Stimulated activated CD8-positive, alpha-beta memory T cell treated with anti-CD3 and anti-CD28 coated beads, Interleukin-12 subunit alpha, Interleukin-12 subunit beta, amount 100 ng/mL, for 24 hours (primary cell): ENCODE data around the gene FLT4.

ENCODE experiments used
- DNase-seq: peaks from one replicate; pipeline ENCODE4 v3.0.0-alpha.2; 2020; ENCODE audit errors: extremely low read depth

The FLT4 gene

DNA sequence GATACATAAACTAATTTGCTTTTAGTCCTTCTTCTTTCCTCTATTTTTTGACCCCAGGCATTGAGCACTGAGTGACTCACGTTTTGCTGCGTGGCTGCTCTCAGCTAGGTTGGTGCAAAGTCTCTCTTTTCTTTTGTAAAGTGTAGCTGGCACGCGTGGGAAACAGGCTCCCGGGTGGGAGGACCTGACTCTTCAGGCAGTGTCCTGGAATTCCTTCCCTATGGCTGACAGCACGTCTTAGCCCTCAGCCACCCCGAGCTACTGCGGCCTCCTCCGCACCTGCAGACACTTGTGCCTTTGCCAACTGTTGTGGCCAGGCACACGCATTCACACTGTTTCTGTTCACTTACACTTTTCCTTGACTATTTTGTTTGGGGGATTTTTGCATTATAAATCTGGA, 57.2 kb downstream of the FLT4 start:
- DNase-seq, result no peak

DNA sequence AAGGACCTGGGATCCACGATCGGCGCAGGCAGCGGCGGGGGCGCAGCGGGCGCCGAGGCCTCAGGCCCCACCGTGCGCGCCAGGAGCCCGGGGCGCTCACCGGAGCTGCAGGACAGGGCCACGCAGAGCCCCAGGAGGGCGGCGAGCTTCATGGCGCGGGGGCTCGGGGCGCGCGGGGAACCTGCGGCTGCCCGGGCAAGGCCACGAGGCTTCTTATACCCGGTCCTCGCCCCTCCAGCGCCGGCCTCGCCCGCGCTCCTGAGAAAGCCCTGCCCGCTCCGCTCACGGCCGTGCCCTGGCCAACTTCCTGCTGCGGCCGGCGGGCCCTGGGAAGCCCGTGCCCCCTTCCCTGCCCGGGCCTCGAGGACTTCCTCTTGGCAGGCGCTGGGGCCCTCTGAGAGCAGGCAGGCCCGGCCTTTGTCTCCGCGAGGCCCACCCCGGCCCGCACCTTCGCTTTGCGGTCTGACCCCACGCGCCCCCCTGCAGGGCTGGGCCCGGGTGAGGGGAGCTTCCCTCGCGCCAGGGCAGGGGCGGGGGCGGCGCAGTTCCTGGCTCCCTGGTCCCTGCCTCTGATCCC, 58.0 kb downstream of the FLT4 start, which contains the start of gene SCGB3A1:
TSS of gene SCGB3A1 (minus strand) at position 189 of the 577 bp plus-strand sequence. CDS start at position 152, 37 bp downstream.
- no peak for DNase-seq

DNA sequence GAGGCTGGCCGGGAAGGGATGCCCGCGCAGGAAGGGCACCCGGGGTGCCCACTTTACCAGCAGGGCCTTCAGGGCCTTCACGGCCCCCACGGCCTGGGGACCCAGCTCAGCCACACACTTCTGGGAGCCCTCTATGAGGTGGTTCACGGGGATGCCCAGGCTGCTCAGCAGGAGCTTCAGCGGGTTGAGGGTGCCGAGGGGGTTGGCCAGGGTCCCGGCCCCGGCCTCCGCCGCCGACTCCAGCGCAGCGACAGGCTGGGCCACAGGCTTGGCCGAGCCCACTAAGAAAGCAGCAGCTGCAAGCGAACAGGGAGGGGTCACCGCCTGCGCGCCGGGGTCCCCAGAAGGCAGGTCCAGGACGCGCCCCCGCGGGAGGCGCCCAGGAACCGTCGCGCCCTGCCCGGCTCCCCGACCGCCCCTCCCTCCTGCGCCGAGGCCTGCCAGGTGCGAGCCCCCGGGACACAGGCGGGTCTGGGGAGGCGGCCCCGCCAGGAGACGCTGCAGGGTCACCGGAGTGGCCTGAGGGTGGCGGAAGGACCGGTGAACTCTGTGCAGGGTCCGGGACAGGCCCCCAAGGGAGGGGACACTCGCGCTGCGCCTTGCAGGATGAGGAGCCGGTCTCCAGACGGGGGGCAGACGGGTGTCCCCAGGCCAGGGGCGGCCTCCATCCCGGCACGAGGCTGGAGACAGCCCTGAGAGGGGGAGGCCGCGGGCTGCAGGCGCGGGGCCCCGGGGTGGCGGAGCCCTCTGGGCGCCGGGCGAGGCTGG, 58.7 kb downstream of the FLT4 start:
- DNase-seq, result no peak

DNA sequence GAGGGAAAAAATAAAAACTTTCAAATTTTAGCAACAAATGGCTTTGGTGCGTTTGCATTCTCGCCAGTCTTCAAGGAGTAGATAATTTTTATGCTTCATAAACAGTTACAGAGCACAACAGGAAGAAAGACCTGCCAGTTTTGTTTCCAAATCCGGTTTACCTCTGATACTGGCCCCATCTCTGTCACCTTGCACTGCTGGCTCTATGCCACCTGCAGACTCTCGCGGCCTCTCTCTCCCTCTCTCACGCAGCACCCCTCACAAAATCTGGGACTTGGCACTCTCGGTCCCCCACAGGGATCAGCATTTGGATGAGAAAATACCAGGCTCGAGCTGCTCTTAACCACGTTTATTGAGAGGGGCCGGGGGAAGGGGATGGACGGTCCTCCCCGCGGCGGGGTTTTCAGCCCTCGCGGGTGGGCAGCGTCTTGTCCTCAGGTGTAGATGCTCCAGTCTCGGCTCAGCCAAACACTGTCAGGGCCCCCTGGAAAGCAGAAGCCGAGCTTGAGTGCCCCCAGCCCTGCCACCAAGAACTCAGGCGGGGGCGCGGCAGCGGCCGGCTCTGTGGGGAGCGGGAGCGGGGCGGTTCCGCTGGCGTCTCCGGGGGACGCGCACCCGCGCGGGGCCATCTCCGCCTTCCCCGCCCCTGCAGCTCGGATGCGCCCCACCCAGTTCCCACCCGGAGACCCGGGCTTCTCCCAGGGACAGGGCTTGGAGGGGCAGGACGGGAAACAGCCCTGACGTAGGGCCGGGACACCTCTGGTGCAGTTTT, 59.4 kb downstream of the FLT4 start:
- DNase-seq, result no peak

DNA sequence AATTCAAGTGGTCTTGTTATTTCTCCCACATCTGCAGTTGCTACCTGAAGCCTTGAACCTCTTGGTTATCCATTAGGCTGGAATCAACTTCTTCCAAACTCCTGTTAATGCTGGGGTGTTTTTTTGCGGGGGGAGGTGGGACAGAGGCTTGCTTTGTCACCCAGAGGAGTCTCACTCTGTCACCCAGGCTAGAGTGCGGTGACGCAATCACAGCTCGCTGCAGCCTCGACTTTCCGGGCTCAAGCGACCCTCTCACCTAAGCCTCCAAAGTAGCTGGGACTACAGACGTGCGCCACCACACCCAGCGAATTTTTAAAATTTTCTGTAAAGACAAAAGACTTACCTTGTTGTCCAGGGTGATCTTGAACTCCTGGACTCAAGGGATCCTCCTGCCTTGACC, 62.5 kb downstream of the FLT4 start:
- DNase-seq, result no peak

DNA sequence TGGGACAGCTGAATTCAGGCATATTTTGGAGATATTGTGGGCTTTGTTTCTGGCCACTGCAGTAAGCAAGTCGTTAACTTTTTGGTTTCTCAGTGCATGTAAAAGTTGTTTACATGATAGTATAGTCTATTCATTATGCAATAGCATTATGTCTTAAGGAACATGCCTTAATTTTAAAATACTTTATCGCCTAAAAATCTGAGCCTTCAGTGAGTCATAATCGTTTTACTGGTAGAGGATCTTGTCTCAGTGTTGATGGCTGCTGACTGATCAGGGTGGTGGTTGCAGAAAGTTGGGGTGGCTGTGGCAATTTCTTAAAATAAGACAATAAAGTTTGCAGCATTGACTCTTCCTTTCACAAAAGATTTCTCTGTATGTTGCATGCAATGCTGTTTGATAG, 63.2 kb downstream of the FLT4 start:
- no peak for DNase-seq

DNA sequence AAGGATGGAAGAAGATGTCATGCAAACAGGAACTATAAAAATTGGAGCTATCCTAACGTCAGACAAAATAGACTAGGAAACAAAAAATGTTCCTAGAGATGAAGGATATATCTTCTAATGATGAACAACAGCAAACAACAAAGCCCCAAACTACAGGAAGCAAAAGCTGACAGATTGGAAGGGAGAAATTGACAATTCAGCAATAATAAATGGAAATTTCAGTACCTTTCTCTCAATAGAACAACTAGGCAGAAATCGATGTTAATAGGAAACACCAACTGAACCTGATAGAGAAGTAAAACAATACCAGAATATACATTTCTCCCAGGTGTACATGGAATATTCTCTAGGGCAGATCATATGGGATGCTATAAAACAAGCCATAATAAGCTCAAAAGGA, 65.7 kb downstream of the FLT4 start:
- no peak for DNase-seq

DNA sequence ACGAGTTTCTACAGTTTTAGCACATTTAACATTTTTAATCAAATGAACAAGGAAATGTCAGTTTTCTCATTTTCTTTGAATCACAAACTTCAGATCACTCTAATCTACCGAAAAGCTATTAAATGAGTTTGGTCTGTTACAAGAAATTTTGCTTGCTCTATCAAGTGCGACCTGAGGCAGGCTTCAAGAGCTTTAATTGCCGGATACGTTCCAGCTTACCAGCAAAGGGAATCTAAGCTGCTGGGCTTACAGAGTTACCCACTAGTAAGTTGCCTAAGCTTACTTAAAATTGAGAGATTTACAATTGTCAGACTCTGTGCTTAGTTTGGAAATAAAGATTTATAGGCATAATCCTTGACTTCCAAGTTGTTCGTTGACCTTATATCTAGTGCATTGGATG, 68.7 kb downstream of the FLT4 start:
- DNase-seq, result no peak

DNA sequence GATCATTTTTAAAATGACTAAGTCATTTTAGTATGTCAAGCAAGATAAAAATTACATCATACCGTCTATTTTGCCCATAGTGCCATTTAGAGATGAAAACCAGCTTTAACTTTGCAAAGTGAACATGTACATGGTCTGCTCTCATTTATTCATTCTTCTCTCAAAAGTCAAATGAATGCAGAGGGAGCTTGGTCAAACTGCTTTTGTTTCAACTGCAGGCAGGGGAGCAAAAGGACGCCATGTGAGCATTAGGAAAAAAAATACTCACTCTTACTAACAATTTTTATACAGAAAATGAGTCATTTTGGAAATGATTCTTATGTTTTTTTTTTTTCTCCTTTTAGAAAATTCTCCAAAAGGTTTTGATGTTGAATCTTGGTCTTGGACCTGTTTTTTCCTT, 73.8 kb downstream of the FLT4 start:
- DNase-seq, result no peak

DNA sequence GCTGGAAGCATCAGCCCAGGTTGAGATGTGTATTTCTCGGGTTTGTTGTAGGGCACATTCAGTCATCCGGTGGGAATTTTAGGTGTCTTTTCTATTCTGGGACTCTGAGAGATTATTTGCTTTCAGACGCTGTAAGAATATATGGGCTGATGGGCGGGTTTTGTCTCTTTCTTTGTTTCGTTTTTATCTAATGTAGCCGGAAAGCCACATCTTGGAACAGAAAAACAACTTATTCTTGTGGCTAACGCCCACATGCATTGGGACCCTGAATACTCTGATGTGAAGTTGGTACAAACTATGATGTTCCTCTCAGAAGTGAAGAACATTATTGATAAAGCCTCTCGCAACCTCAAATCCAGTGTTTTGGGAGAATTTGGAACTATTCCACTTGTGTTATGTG, 80.5 kb downstream of the FLT4 start:
- DNase-seq, result no peak

DNA sequence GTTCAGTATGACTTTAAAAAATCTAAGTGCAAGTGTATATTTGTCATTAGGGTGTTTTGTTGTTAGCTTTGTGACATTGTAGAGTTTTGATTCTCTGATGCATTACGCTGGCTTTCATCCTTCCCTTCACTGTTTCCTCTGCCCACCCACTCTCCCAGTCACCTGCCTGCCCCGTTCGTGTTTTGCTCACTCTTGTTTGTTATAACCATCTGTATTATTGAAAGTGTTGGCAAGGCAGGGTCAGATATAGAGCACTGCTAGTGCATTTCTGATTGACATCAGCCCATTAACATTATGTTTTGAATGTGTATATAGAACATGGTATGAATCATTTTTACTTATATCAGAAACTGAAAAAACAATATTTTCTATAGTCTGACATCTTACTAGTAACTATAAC, 85.4 kb downstream of the FLT4 start:
- no peak for DNase-seq

DNA sequence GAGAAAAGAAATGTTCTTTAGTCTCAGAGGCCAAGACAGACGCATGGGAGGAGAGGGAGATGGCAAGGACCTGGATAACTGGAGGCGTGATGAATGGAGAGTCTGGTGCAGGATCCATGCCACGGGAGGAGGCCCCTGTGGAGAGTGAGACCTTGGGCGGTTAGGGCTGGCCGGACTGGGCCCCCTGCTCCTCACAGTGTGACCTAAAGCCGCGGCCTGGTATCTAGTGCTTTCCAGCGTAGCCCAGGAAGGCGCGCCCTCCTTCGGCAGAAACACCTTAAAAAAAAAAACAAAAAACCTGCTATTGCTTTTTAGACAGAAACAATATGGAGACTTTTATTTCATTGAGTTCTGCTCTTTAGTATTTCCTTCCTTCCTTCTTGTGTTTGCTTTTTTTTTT, 91.2 kb downstream of the FLT4 start:
- DNase-seq, result no peak

DNA sequence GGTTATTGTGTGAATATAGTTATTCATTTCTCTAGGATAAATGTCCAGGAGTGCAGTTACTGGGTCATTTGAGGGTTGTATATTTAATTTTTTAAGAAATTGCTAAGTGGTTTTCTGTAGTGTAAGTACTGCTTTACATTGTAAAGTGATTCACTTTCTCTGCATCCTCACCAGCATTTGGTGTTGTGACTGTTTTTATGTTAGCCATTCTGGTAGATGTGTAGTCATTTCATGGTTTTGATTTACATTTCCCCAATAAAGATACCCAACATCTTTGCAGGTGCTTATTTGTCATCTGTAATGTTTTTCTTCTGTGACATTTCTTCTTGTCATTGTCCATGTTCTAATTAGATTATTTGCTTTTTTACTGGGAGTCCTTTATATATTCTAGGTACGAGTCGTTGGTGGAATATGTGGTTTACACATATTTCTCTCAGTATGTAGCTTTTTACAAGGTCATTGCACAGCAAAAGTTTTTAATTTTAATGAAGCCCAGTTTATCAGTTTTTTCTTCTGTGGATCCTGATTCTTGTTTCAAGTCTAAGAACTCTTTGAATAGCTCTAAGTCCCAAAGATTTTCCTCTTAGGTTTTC, 92.1 kb downstream of the FLT4 start:
- no peak for DNase-seq

DNA sequence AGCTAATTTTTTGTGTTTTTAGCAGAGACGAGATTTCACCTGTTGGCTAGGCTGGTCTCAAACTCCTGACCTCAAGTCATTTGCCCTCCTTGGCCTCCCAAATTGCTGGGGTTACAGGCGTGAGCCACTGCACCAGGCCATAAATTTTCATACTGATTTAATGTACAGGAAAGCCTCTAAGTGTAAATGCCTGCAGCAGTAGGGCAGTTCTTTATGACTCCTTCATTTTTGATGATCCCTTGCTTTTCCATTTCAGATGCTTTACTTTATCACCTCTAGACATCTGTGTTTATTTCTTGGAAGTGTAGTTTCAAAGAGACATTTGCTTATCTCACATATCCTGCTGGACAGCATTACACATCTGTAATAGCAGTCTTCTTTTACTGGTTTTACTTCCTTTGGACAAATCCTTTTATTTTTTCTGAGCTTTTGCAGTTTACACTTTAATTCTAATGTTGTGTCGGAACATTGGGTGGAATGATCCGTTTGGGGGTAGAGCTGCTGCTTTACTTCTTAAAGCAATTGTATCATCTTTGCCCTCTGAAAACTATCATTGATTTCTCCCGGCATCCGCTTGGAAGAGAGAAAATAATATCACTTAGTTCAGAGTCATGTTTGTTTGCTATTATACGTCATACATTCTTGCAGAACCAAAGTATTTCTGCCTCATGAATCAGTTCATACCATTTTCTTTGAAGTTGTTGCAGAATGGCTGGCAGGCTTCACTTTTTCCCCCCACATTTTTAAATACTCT, 94.1 kb downstream of the FLT4 start:
- no peak for DNase-seq

DNA sequence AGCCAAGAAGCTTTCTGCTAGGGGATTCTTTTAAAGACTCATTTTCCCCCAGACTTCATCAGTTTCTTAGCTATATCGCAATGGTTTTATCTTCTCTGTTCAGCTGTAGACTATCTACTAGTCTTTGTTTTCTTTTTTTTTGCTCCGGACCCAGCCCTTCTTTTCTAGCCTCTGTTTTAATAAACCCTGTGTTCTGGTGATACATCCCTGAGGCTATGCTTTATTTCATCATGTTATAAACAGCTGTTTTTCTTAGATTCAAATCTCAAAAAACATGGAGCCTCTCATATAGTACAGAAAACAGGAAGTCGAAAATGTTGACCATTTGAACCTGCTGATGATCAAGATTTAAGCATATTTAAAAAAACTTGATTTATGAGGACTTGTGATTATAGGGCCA, 95.9 kb downstream of the FLT4 start:
- DNase-seq, result no peak
